HCT116 (cell line): ENCODE data around the gene TBC1D3I. TPM values are rescaled to one million over a fixed set of nuclear protein-coding genes. Genes with fewer than 3 reads are reported as not detected.

ENCODE experiments used
- ATAC-seq: fragments of 200-7000 bp; cut with Tn5 transposase; 2 replicates; pipeline ENCODE4 v1.9.1; 2020; ENCODE audit warnings: mild to moderate bottlenecking, moderate library complexity
- BruUV-seq: library from RNA; stranded (reverse); fragments of 400-500 nt; replicated peaks from 2 replicates; lab custom pipeline; 2021; lab: Mats Ljungman, UMichigan
- CTCF ChIA-PET: fragments of 300-600 bp; sonication (Branson Sonifier 250); formaldehyde crosslinking; loops from one replicate; lab custom pipeline; 2021; ENCODE audit warnings: antibody characterized with exemption; lab: Charles Lee
- POLR2A ChIA-PET: fragments of 300-600, 350-600 bp; sonication (Branson Sonifier 250); formaldehyde crosslinking; loops from one replicate; lab custom pipeline; 2021; ENCODE audit warnings: antibody characterized with exemption; lab: Charles Lee
- RAD21 ChIA-PET, 2 experiments: fragments of 300-600 bp; sonication (Branson Sonifier 250); formaldehyde crosslinking; loops; one replicate each; lab custom pipeline; 2023; ENCODE audit warnings: low total read pairs in 2 of 2; ENCODE audit not compliant: uncharacterized antibody in 2 of 2, unreplicated experiment in 2 of 2, low non-redundant PET in 1 of 2; lab: Charles Lee
- DNase-seq: peaks from one replicate; pipeline ENCODE4 v3.0.0-alpha.2; 2010; ENCODE audit warnings: low read depth, low spot score
- H2AFZ ChIP-seq: fragments of 200-600 bp; shearing (Covaris generic), sonication (generic); 2 replicates; pipeline ENCODE4 v1.6.1; 2017; ENCODE audit warnings: low read depth, mixed run types, mixed read lengths, antibody characterized with exemption, low read length; ENCODE audit not compliant: poor library complexity, severe bottlenecking
- H3K27ac ChIP-seq: 2 replicates; pipeline ENCODE4 v1.5.1; 2012; ENCODE audit warnings: low read depth, low read length
- H3K27me3 ChIP-seq: fragments of 200-600 bp; sonication (generic); 2 replicates; pipeline ENCODE4 v1.6.1; 2016; ENCODE audit warnings: mixed run types, low read length, mixed read lengths; ENCODE audit not compliant: insufficient read depth
- H3K36me3 ChIP-seq, 2 experiments: fragments of 200-500 bp in 1 of 2; fragments of 200-600 bp in 1 of 2; sonication (Bioruptor generic) in 1 of 2; sonication (generic) in 1 of 2; 2 replicates each; pipeline versions ENCODE4 v1.5.1 to v1.6.1; 2014 to 2016; ENCODE audit warnings: low read length in 2 of 2, inconsistent platforms in 1 of 2, mixed read lengths in 1 of 2, mixed run types in 1 of 2; ENCODE audit not compliant: insufficient read depth in 2 of 2, control insufficient read depth in 1 of 2
- H3K4me1 ChIP-seq, 2 experiments: fragments of 200-600 bp in 1 of 2; sonication (generic) in 1 of 2; 2 replicates each; pipeline versions ENCODE4 v1.5.1 to v1.6.1; 2012 to 2017; ENCODE audit warnings: low read length in 2 of 2, inconsistent platforms in 1 of 2, mild to moderate bottlenecking in 1 of 2, mixed read lengths in 1 of 2, mixed run types in 1 of 2, moderate library complexity in 1 of 2; ENCODE audit not compliant: insufficient read depth in 2 of 2, control insufficient read depth in 1 of 2
- H3K4me2 ChIP-seq: fragments of 200-600 bp; sonication (generic); 2 replicates; pipeline ENCODE4 v1.6.1; 2017; ENCODE audit warnings: mixed run types, low read length, mixed read lengths
- H3K4me3 ChIP-seq, 2 experiments: fragments of 200-600 bp in 1 of 2; sonication (generic) in 1 of 2; replicated peaks in 1 of 2; 2 replicates each; pipeline ENCODE4 v1.5.1; 2011 to 2016; ENCODE audit warnings: low read length in 2 of 2, control low read depth in 1 of 2, low read depth in 1 of 2, mild to moderate bottlenecking in 1 of 2, mixed read lengths in 1 of 2, mixed run types in 1 of 2
- H3K79me2 ChIP-seq: fragments of 200-600 bp; sonication (generic); 2 replicates; pipeline ENCODE4 v1.6.1; 2017; ENCODE audit warnings: mild to moderate bottlenecking, mixed run types, low read length, moderate library complexity, mixed read lengths; ENCODE audit not compliant: insufficient read depth
- H3K9ac ChIP-seq: fragments of 200-600 bp; sonication (generic); 2 replicates; pipeline ENCODE4 v1.6.1; 2016; ENCODE audit warnings: low read length, mixed read lengths
- H3K9me2 ChIP-seq: fragments of 200-600 bp; sonication (generic), shearing (Covaris generic); 2 replicates; pipeline ENCODE4 v1.6.1; 2017; ENCODE audit warnings: mixed run types, mild to moderate bottlenecking, moderate library complexity; ENCODE audit not compliant: insufficient read depth
- H3K9me3 ChIP-seq, 2 experiments: fragments of 200-500 bp in 1 of 2; fragments of 200-600 bp in 1 of 2; sonication (Bioruptor generic) in 1 of 2; sonication (generic) in 1 of 2; 2 replicates each; pipeline ENCODE4 v1.6.1; 2014 to 2017; ENCODE audit warnings: low read length in 2 of 2, mixed read lengths in 2 of 2, inconsistent platforms in 1 of 2, low read depth in 1 of 2, mild to moderate bottlenecking in 1 of 2, mixed run types in 1 of 2, moderate library complexity in 1 of 2; ENCODE audit not compliant: control insufficient read depth in 1 of 2, insufficient read depth in 1 of 2
- H4K20me1 ChIP-seq: fragments of 200-600 bp; sonication (generic), shearing (Covaris generic); 2 replicates; pipeline ENCODE4 v1.6.1; 2017; ENCODE audit warnings: mixed run types, mild to moderate bottlenecking, moderate library complexity; ENCODE audit not compliant: insufficient read depth
- CTCF ChIP-seq, 3 experiments: fragments of 200-600 bp in 1 of 3; sonication (generic) in 1 of 3; IDR thresholded peaks in 2 of 3; conservative IDR thresholded peaks in 1 of 3; 2 replicates each; pipeline ENCODE4 v1.5.1; 2012 to 2017; ENCODE audit warnings: low read depth in 2 of 3, low read length in 2 of 3, antibody characterized with exemption in 1 of 3, borderline replicate concordance in 1 of 3, control low read depth in 1 of 3, mild to moderate bottlenecking in 1 of 3, mixed read lengths in 1 of 3, mixed run types in 1 of 3, moderate library complexity in 1 of 3; ENCODE audit not compliant: insufficient read depth in 1 of 3
- EGR1 ChIP-seq: IDR thresholded peaks from 2 replicates; pipeline ENCODE4 v1.6.1; 2012; ENCODE audit warnings: low read depth
- ELF1 ChIP-seq: IDR thresholded peaks from 2 replicates; pipeline ENCODE4 v1.6.1; 2012; ENCODE audit warnings: low read depth, borderline replicate concordance
- EZH2phosphoT487 ChIP-seq: fragments of 200-600 bp; IDR thresholded peaks from 2 replicates; pipeline ENCODE4 v1.6.1; 2018; ENCODE audit warnings: antibody characterized with exemption, borderline replicate concordance
- FOSL1 ChIP-seq: IDR thresholded peaks from 2 replicates; pipeline ENCODE4 v1.6.1; 2012; ENCODE audit warnings: low read depth
- MAX ChIP-seq: IDR thresholded peaks from 2 replicates; pipeline ENCODE4 v1.6.1; 2012
- POLR2A ChIP-seq: IDR thresholded peaks from 2 replicates; pipeline ENCODE4 v1.7.0; 2011; ENCODE audit warnings: borderline replicate concordance; ENCODE audit not compliant: insufficient read depth, insufficient read length; ENCODE audit errors: extremely low read depth
- POLR2AphosphoS5 ChIP-seq: IDR thresholded peaks from 2 replicates; pipeline ENCODE4 v1.6.1; 2011; ENCODE audit warnings: mild to moderate bottlenecking, low read depth, low read length, moderate library complexity
- RAD21 ChIP-seq: IDR thresholded peaks from 2 replicates; pipeline ENCODE4 v1.6.1; 2012; ENCODE audit warnings: low read depth, mild to moderate bottlenecking
- SIN3A ChIP-seq: IDR thresholded peaks from 2 replicates; pipeline ENCODE4 v1.6.1; 2012; ENCODE audit warnings: low read depth
- SP1 ChIP-seq: IDR thresholded peaks from 2 replicates; pipeline ENCODE4 v1.6.1; 2012; ENCODE audit warnings: low read depth
- SRF ChIP-seq: IDR thresholded peaks from 2 replicates; pipeline ENCODE4 v1.6.1; 2012; ENCODE audit warnings: low read depth
- ZBTB33 ChIP-seq: IDR thresholded peaks from 2 replicates; pipeline ENCODE4 v1.6.1; 2011; ENCODE audit warnings: mild to moderate bottlenecking, low read length, moderate library complexity; ENCODE audit not compliant: insufficient replicate concordance; ENCODE audit errors: extremely low read depth
- ZFX ChIP-seq: fragments of 450-650 bp; IDR thresholded peaks from 2 replicates; pipeline ENCODE4 v1.6.1; 2017
- intact Hi-C: fragments of 100-400 bp; cut with micrococcal nuclease; formaldehyde crosslinking; loops from 2 replicates; pipeline ENCODE4 v1.10.0; 2022
- total RNA-seq: library from RNA; stranded (reverse); gene quantifications from one replicate; pipeline ENCODE4 v1.2.1, GENCODE V29; 2021; ENCODE audit not compliant: unreplicated experiment

TBC1D3I gene
- total RNA-seq, 1 experiment from 2014 or later: 0.17 TPM

GRCh38 chr17:36213695-36214094 lies 50.7 kb downstream of the TBC1D3I start:
- H3K9me3 ChIP-seq: peaks cover 0 to 4% of the 10 kb centered on the region in 2 experiments; a peak in 1 of 4 replicates
- CTCF ChIA-PET: no interaction called here
- H3K4me1 ChIP-seq: no peaks in the 10 kb centered on the region
- TF ChIP-seq POLR2A (no peak), MAX (no peak), SIN3A (no peak), ZFX (no peak), ELF1 (no peak), FOSL1 (no peak), RAD21 (no peak), ZBTB33 (no peak), SP1 (no peak), SRF (no peak), EGR1 (no peak), CTCF (IDR thresholded peaks at IDR 0.05 in 2 of 3, conservative IDR thresholded peaks at IDR 0.05 in 1 of 3; ENCODE audit: borderline replicate concordance in 1 of 3, insufficient read depth in 1 of 3, low read depth in 2 of 3, low read length in 2 of 3) (no peak), EZH2phosphoT487 (no peak), POLR2AphosphoS5 (no peak)
- no peak for ATAC-seq
- no peak overlapping the region for H3K27ac ChIP-seq
- H3K79me2 ChIP-seq: no peaks in the 10 kb centered on the region
- no peaks in the 10 kb centered on the region for H4K20me1 ChIP-seq
- H3K9me2 ChIP-seq: no peaks in the 10 kb centered on the region
- intact Hi-C loops: no loop called here
- no TSS peak for BruUV-seq
- no peak for DNase-seq
- no peak overlapping the region for H2AFZ ChIP-seq
- no peak overlapping the region for H3K9ac ChIP-seq
- RAD21 ChIA-PET: no interaction called here
- H3K4me3 ChIP-seq: no peak overlapping the region
- H3K36me3 ChIP-seq: no peaks in the 10 kb centered on the region
- H3K27me3 ChIP-seq: peaks cover 20% of the 10 kb centered on the region; the same call in 1 of the 2 replicates
- POLR2A ChIA-PET: no interaction called here
- no peak overlapping the region for H3K4me2 ChIP-seq
